ENCODE measurements around the gene ZWINT.

- TF ChIP-seq SMC3 (IDR thresholded peaks at IDR 0.05; ENCODE audit: low read length), result no peak
- TF ChIP-seq ZBTB33 (CRISPR knock-in tag; IDR thresholded peaks at IDR 0.05), result no peak
- no peak for TF ChIP-seq CREM (IDR thresholded peaks at IDR 0.05)
- TF ChIP-seq CREM (CRISPR knock-in tag; IDR thresholded peaks at IDR 0.05), result no peak
- TF ChIP-seq SIN3A (IDR thresholded peaks at IDR 0.05; ENCODE audit: borderline replicate concordance, low read depth, low read length), result no peak
- TF ChIP-seq BCL6 (CRISPR knock-in tag; IDR thresholded peaks at IDR 0.05), result no peak
- no peak for TF ChIP-seq NFE2 (CRISPR knock-in tag; IDR thresholded peaks at IDR 0.05)
- TF ChIP-seq TAF1 (CRISPR knock-in tag; IDR thresholded peaks at IDR 0.05), result no peak
- TF ChIP-seq ZNF577 (CRISPR knock-in tag; IDR thresholded peaks at IDR 0.05; ENCODE audit: borderline replicate concordance, low read depth), result no peak
- TF ChIP-seq ZNF788 (CRISPR knock-in tag; IDR thresholded peaks at IDR 0.05; ENCODE audit: borderline replicate concordance), result no peak
- TF ChIP-seq SYNCRIP (IDR thresholded peaks at IDR 0.05; ENCODE audit: insufficient read depth, low read depth, low read length), result no peak
- TF ChIP-seq CBFB (CRISPR knock-in tag; IDR thresholded peaks at IDR 0.05), result no peak
- no peak for TF ChIP-seq DPF2 (CRISPR knock-in tag; IDR thresholded peaks at IDR 0.05; ENCODE audit: borderline replicate concordance, low read depth)
Observed at GRCh38 chr10:56360583-56360966, 484 bp downstream of the ZWINT start.
